Endothelial cell of umbilical vein (primary cell): ENCODE measurements around the gene BTBD17.

Experiments used
- MYC ChIP-seq: IDR thresholded peaks from one replicate; pipeline ENCODE4 v1.6.1; 2011; ENCODE audit warnings: mild to moderate bottlenecking, low read depth, low read length
- TF ChIP-seq, protein P1 (sequence below), 2 donors: IDR thresholded peaks; 1 replicate in 1 of 2; 2 replicates in 1 of 2; pipeline ENCODE4 v1.5.1; 2011; ENCODE audit warnings: low read length in 2 of 2, mild to moderate bottlenecking in 2 of 2, moderate library complexity in 2 of 2, control low read depth in 1 of 2, inconsistent platforms in 1 of 2, low read depth in 1 of 2; ENCODE audit not compliant: insufficient read depth in 1 of 2; ENCODE audit errors: extremely low read depth in 1 of 2

DNA sequence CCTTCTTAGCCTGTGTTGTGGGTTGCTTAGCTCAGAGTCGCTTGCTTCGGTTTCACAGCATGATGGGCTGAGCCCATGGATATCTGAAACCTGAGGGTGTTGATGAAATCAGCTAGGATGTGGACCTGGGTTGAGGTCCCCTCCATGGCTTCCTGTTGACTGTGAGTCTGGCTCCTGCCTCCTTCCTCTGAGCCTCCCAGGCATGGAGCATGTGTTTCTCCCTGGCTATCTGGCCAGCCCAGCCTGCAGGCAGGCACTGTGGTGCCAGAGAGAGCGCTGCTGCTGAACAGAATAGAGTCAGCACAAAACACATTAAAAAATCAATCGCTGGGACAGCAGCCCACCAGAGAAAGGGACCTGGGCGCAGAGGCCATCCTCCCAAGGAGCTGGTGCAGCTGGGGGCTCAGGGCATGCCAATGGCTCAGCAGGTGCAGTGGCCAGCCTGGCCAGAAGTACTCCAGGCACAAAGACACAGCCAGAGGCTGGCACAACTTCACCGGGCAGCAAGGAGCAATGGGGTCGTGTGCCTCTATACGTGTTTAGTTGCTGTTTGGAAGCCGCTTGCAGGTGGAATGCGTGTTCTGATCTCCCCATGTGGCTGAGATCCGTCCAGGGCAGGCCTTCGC lies 42.0 kb upstream of the BTBD17 start:
- TF ChIP-seq, protein P1, sequence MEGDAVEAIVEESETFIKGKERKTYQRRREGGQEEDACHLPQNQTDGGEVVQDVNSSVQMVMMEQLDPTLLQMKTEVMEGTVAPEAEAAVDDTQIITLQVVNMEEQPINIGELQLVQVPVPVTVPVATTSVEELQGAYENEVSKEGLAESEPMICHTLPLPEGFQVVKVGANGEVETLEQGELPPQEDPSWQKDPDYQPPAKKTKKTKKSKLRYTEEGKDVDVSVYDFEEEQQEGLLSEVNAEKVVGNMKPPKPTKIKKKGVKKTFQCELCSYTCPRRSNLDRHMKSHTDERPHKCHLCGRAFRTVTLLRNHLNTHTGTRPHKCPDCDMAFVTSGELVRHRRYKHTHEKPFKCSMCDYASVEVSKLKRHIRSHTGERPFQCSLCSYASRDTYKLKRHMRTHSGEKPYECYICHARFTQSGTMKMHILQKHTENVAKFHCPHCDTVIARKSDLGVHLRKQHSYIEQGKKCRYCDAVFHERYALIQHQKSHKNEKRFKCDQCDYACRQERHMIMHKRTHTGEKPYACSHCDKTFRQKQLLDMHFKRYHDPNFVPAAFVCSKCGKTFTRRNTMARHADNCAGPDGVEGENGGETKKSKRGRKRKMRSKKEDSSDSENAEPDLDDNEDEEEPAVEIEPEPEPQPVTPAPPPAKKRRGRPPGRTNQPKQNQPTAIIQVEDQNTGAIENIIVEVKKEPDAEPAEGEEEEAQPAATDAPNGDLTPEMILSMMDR (IDR thresholded peaks at IDR 0.05; ENCODE audit: extremely low read depth in 1 of 2, insufficient read depth in 1 of 2, low read depth in 1 of 2, low read length in 2 of 2): no peak
- no peak for TF ChIP-seq MYC
